ENCODE measurements around the gene PLXNA4.

GRCh38 chr7:132290021-132290420 lies 286.2 kb downstream of the PLXNA4 start:
- TF ChIP-seq CTCF (IDR thresholded peaks at IDR 0.05) (no peak), POLR2A (IDR thresholded peaks at IDR 0.05) (no peak), POLR2AphosphoS5 (IDR thresholded peaks at IDR 0.05) (no peak)

All from prostate gland (tissue), 2 donors.